ENCODE measurements around the gene SPDYE1. TPM values are rescaled to one million over a fixed set of nuclear protein-coding genes. Genes with fewer than 3 reads are reported as not detected.
"Not testable (repeated sequence)": the region's sequence is repeated elsewhere in the genome, so short reads cannot be mapped to it uniquely, and the experiment has no call there.

The SPDYE1 gene, protein sequence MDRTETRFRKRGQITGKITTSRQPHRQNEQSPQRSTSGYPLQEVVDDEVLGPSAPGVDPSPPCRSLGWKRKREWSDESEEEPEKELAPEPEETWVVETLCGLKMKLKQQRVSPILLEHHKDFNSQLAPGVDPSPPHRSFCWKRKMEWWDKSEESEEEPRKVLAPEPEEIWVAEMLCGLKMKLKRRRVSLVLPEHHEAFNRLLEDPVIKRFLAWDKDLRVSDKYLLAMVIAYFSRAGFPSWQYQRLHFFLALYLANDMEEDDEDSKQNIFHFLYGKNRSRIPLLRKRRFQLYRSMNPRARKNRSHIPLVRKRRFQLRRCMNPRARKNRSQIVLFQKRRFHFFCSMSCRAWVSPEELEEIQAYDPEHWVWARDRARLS
- total RNA-seq (under 1 TPM in 1 of 2 experiments, not detected in 1; 0.17 TPM), polyA plus RNA-seq (under 1 TPM in 1 of 2 donors, not detected in 1; 0.49 TPM)

DNA sequence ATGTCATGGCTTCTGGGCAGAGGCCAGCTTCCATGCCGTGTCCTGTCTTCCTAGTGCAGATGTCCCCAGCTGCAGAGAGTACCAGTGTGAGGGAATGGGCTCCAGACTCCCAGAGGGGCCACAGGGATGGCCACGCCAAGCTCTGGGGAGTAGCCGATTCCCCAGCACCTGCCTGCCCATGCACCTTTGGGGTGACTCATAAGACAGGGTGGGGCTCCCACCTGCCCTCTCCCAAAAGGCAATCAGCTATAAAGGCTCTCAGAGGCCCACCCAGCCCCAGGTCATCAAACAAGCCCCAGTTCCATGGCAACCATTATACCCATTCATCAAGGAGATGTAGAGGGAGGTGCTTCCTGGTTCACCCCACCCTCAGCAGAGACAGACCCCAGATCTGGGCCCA is at the start of gene SPDYE1:
SPDYE1 (plus strand) TSS at position 366 of the 400 bp plus-strand sequence. CDS start 2,053 bp downstream, outside the sequence.
- H3K4me1 Mint-ChIP-seq; H3K27me3 Mint-ChIP-seq; H3K4me3 Mint-ChIP-seq; CTCF ChIA-PET (ENCODE audit: partially characterized antibody); H3K9me3 Mint-ChIP-seq; H3K9me3 ChIP-seq (ENCODE audit: control insufficient read depth in 1 of 2, low read length in 2 of 2); H3K4me1 ChIP-seq (ENCODE audit: insufficient read depth, low read length); DNase-seq; POLR2A ChIA-PET (ENCODE audit: partially characterized antibody); H3K36me3 ChIP-seq (ENCODE audit: insufficient read depth, low read length); H3K27me3 ChIP-seq (ENCODE audit: insufficient read depth, low read length); intact Hi-C loops (cut with micrococcal nuclease); H3K4me3 ChIP-seq (ENCODE audit: low read length in 2 of 2); H3K27ac Mint-ChIP-seq; H3K36me3 Mint-ChIP-seq; H3K27ac ChIP-seq (ENCODE audit: low read depth, low read length): not testable (repeated sequence)

DNA sequence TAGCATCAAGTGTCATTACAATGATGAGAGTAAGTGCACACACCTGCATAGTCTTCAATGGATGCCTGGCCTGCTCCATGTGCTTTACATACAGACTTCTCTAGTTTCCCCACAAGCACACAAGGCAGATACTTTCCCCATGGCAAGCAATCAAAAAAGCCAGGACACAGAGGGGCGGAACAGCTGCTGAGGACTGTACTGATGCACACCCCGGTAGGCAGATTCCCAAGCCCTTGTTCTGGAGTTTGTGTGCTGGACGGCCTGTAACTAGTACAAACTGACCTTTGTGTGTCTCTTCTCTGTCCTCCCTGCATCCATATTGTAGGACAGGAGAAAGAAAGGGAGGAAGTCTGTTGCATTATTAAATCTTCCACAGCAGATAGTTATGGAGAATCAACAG is 45.7 kb upstream of the SPDYE1 start:
- Histone ChIP-seq H3K27ac (ENCODE audit: low read depth, low read length) (no peak overlapping the region), H3K9me3 (ENCODE audit: control insufficient read depth in 1 of 2, low read length in 2 of 2) (no peaks in the 10 kb centered on the region), H3K4me3 (ENCODE audit: low read length in 2 of 2) (no peak overlapping the region), H3K27me3 (ENCODE audit: insufficient read depth, low read length) (no peaks in the 10 kb centered on the region), H3K4me1 (ENCODE audit: insufficient read depth, low read length) (peaks cover 11% of the 10 kb centered on the region), H3K36me3 (ENCODE audit: insufficient read depth, low read length) (peaks cover 34% of the 10 kb centered on the region)
- intact Hi-C loops (cut with micrococcal nuclease), result no loop called here
- no peaks in the 10 kb centered on the region for H3K9me3 Mint-ChIP-seq
- H3K27ac Mint-ChIP-seq, result no peak overlapping the region
- POLR2A ChIA-PET (ENCODE audit: partially characterized antibody), result no interaction called here
- no peaks in the 10 kb centered on the region for H3K27me3 Mint-ChIP-seq
- no peak overlapping the region for H3K4me3 Mint-ChIP-seq
- no peak for DNase-seq
- CTCF ChIA-PET (ENCODE audit: partially characterized antibody), result no interaction called here
- H3K36me3 Mint-ChIP-seq, result peaks cover 45 to 48% of the 10 kb centered on the region in 2 donors
- H3K4me1 Mint-ChIP-seq, result peaks cover 11 to 18% (median 12%) of the 10 kb centered on the region in 4 donors

DNA sequence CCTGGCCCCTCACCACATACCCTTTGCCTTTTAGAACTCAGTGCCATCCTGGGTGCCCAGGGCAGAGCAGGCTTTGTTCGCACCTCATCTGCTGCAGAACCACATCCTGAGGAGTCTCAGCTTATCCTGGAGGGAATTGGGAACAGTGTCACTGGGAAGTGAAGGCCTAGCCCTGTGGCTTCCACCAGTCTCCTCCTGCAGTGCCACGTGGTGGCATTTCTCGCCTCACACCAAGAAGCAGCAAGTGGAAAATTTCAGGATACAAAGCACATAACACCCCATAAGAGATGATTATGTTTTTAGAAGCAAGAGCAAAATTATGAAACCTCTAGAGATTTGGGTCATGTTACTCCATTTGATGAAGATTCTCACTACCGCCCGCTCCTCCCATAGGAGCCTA is 44.6 kb upstream of the SPDYE1 start:
- peaks cover 11 to 18% (median 12%) of the 10 kb centered on the region in 4 donors for H3K4me1 Mint-ChIP-seq
- intact Hi-C loops (cut with micrococcal nuclease), result no loop called here

DNA sequence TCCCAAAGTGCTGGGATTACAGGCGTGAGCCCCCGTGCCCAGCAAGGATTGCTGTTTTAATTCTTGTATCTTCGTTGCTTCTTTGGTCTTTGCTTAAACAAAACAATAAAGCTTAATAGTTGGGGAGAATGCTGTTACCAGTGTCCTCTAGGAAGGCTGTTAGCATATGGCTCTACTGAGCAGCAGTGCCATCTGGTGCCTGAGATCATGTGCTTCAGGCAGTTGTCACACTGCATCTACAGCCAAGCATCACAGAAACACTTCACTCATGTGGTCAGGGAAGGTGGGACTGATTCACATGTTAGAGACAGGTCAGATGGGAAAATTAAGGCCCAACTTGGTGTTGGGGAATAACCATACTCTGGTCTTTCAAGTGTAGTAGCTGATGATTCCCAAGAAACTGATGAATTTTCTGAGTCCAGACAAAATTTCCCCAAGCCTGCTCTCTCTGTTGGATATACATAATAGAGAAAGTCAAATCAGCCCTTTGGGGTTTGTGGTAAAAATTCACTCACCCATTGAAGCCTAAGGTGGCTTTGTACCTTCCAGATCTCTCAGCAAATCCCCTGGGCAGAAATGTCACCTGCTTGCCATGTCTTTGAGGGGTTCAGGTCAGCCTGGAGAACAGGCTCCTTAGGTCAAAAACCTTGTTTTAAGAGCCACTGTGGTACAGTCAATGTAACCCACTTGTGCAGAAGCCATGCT is 43.0 kb upstream of the SPDYE1 start:
- Mint-ChIP-seq H3K27ac (peak overlapping the region in 3 of 7 donors; percentile 12 to 53 (median 43)), H3K36me3 (peaks cover 37% of the 10 kb centered on the region in 2 donors)
- POLR2A ChIA-PET (ENCODE audit: partially characterized antibody), result interaction anchor here (0.7 kb wide), 1 partner anchor 120 kb away, joined by 3 read pairs; no protein-coding TSS in a partner anchor

More for the DNA sequence above, 44.6 kb upstream of the SPDYE1 start:
- Histone ChIP-seq H3K9me3 (ENCODE audit: control insufficient read depth in 1 of 2, low read length in 2 of 2) (no peaks in the 10 kb centered on the region), H3K4me3 (ENCODE audit: low read length in 2 of 2) (no peak overlapping the region), H3K27me3 (ENCODE audit: insufficient read depth, low read length) (no peaks in the 10 kb centered on the region), H3K27ac (ENCODE audit: low read depth, low read length) (no peak overlapping the region), H3K36me3 (ENCODE audit: insufficient read depth, low read length) (peaks cover 34% of the 10 kb centered on the region), H3K4me1 (ENCODE audit: insufficient read depth, low read length) (peaks cover 11% of the 10 kb centered on the region)
- H3K27me3 Mint-ChIP-seq, result no peaks in the 10 kb centered on the region
- no peaks in the 10 kb centered on the region for H3K9me3 Mint-ChIP-seq
- H3K27ac Mint-ChIP-seq, result peak overlapping the region in 1 of 7 donors; percentile 47
- DNase-seq, result no peak
- peaks cover 40 to 42% of the 10 kb centered on the region in 2 donors for H3K36me3 Mint-ChIP-seq
- ChIA-PET CTCF (ENCODE audit: partially characterized antibody) (no interaction called here), POLR2A (ENCODE audit: partially characterized antibody) (no interaction called here)
- H3K4me3 Mint-ChIP-seq, result no peak overlapping the region

DNA sequence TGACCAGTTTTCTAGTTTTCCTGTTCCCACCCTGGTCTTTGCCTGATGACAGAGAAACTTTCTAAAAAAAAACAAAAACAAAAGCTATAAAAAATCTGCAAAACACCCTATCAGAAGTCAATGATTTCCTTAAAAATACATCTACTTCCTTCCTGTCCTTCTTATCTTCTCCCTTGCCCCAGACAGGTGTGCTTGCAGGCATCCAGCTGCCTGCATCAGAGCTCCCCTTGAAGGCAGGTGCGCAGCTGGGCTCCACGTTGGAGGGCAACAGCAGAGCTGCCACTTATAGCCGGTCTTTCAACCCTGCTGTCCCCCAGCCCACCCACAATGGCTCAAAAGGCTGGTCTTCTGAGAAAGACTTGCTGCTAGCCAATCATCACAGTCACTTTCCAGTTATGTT is 41.7 kb upstream of the SPDYE1 start:
- peak in 1 of 5 donors; percentile 4 for DNase-seq
- ChIA-PET POLR2A (ENCODE audit: partially characterized antibody) (no interaction called here), CTCF (ENCODE audit: partially characterized antibody) (no interaction called here)
- no peaks in the 10 kb centered on the region for H3K27me3 ChIP-seq (ENCODE audit: insufficient read depth, low read length)
- Mint-ChIP-seq H3K4me1 (peaks cover 11 to 18% (median 12%) of the 10 kb centered on the region in 4 donors), H3K27me3 (no peaks in the 10 kb centered on the region), H3K4me3 (peak overlapping the region in 2 of 8 donors; percentile 35 to 36), H3K27ac (peak overlapping the region in 6 of 7 donors; percentile 9 to 86 (median 70)), H3K9me3 (no peaks in the 10 kb centered on the region), H3K36me3 (peaks cover 33 to 41% of the 10 kb centered on the region in 2 donors)
- no peak overlapping the region for H3K27ac ChIP-seq (ENCODE audit: low read depth, low read length)
- H3K9me3 ChIP-seq (ENCODE audit: control insufficient read depth in 1 of 2, low read length in 2 of 2), result no peaks in the 10 kb centered on the region
- peaks cover 19% of the 10 kb centered on the region for H3K36me3 ChIP-seq (ENCODE audit: insufficient read depth, low read length)
- no peak overlapping the region for H3K4me3 ChIP-seq (ENCODE audit: low read length in 2 of 2)
- intact Hi-C loops (cut with micrococcal nuclease), result no loop called here
- peaks cover 11% of the 10 kb centered on the region for H3K4me1 ChIP-seq (ENCODE audit: insufficient read depth, low read length)

More for the DNA sequence above, 43.0 kb upstream of the SPDYE1 start:
- H3K4me3 ChIP-seq (ENCODE audit: low read length in 2 of 2), result no peak overlapping the region
- intact Hi-C loops (cut with micrococcal nuclease), result no loop called here
- peaks cover 11% of the 10 kb centered on the region for H3K4me1 ChIP-seq (ENCODE audit: insufficient read depth, low read length)
- no peak for DNase-seq
- no peaks in the 10 kb centered on the region for H3K9me3 Mint-ChIP-seq
- no peaks in the 10 kb centered on the region for H3K27me3 ChIP-seq (ENCODE audit: insufficient read depth, low read length)
- H3K27me3 Mint-ChIP-seq, result no peaks in the 10 kb centered on the region
- CTCF ChIA-PET (ENCODE audit: partially characterized antibody), result no interaction called here
- H3K4me3 Mint-ChIP-seq, result no peak overlapping the region
- H3K27ac ChIP-seq (ENCODE audit: low read depth, low read length), result no peak overlapping the region
- peaks cover 11 to 18% (median 12%) of the 10 kb centered on the region in 4 donors for H3K4me1 Mint-ChIP-seq
- H3K36me3 ChIP-seq (ENCODE audit: insufficient read depth, low read length), result peaks cover 25% of the 10 kb centered on the region
- H3K9me3 ChIP-seq (ENCODE audit: control insufficient read depth in 1 of 2, low read length in 2 of 2), result no peaks in the 10 kb centered on the region

DNA sequence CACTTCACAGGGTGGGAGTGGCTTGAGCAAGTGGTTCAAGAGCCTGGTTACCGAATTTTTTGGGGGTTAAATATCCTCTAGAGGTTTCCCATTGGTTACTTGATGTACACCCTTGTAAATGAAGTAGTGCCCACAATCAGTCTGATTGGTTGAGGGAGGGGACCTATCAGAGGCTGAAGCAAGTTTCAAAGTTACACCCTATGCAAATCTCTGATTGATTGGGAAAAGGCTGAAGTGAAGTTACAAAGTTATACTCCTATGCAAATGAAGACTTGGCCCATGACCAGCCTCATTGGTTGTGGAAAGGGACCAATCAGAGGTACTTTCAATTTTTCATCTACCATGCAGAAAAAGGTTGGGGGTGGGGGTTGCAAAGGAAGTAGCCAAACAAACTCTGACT is 36.8 kb upstream of the SPDYE1 start:
- Mint-ChIP-seq H3K9me3 (no peaks in the 10 kb centered on the region), H3K4me1 (peaks cover 5 to 7% (median 6%) of the 10 kb centered on the region in 4 donors), H3K36me3 (peaks cover 8 to 21% of the 10 kb centered on the region in 2 donors), H3K27ac (peak overlapping the region in 1 of 7 donors; percentile 48), H3K4me3 (no peak overlapping the region), H3K27me3 (no peaks in the 10 kb centered on the region)
- intact Hi-C loops (cut with micrococcal nuclease), result no loop called here
- no peaks in the 10 kb centered on the region for H3K27me3 ChIP-seq (ENCODE audit: insufficient read depth, low read length)
- peaks cover 5% of the 10 kb centered on the region for H3K4me1 ChIP-seq (ENCODE audit: insufficient read depth, low read length)
- ChIA-PET CTCF (ENCODE audit: partially characterized antibody) (no interaction called here), POLR2A (ENCODE audit: partially characterized antibody) (no interaction called here)
- H3K27ac ChIP-seq (ENCODE audit: low read depth, low read length), result no peak overlapping the region
- H3K4me3 ChIP-seq (ENCODE audit: low read length in 2 of 2), result no peak overlapping the region
- H3K9me3 ChIP-seq (ENCODE audit: control insufficient read depth in 1 of 2, low read length in 2 of 2), result no peaks in the 10 kb centered on the region
- DNase-seq, result no peak
- H3K36me3 ChIP-seq (ENCODE audit: insufficient read depth, low read length), result no peaks in the 10 kb centered on the region

DNA sequence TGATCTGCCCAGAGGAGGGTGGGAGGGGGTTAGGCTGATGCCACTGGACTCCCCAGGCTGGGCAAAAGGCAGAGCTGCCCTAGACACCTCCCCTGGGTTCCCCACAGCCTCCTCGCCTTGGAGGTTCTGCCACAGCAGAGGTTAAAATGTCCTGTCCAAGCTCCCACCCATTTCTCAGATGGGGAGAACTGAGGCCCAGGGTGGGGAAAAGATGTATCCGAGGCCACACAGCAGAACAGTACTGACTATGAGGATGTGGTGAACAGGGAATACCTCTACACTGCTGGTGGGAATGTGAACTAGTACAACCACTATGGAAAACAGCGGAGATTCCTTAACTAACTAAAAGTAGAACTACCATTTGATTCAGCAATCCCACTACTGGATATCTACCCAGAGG is 31.3 kb upstream of the SPDYE1 start:
- H3K27ac Mint-ChIP-seq, result not testable (repeated sequence)

More for the DNA sequence above, 31.3 kb upstream of the SPDYE1 start:
- POLR2A ChIA-PET (ENCODE audit: partially characterized antibody); H3K27ac ChIP-seq (ENCODE audit: low read depth, low read length); H3K4me1 Mint-ChIP-seq; H3K27me3 Mint-ChIP-seq; H3K27me3 ChIP-seq (ENCODE audit: insufficient read depth, low read length); CTCF ChIA-PET (ENCODE audit: partially characterized antibody); intact Hi-C loops (cut with micrococcal nuclease); H3K9me3 ChIP-seq (ENCODE audit: control insufficient read depth in 1 of 2, low read length in 2 of 2); H3K4me3 Mint-ChIP-seq; H3K4me3 ChIP-seq (ENCODE audit: low read length in 2 of 2); H3K36me3 ChIP-seq (ENCODE audit: insufficient read depth, low read length); H3K4me1 ChIP-seq (ENCODE audit: insufficient read depth, low read length); DNase-seq; H3K9me3 Mint-ChIP-seq; H3K36me3 Mint-ChIP-seq: not testable (repeated sequence)
